ENCODE measurements around the gene ERI3.
"Not testable (repeated sequence)": the region's sequence is repeated elsewhere in the genome, so short reads cannot be mapped to it uniquely, and the experiment has no call there.

Gene ERI3

GRCh38 chr1:44217809-44218410 lies 137.1 kb downstream of the ERI3 start:
- DNase-seq (ENCODE audit: low read depth in 2 of 3, low spot score in 2 of 3) = peak; percentile 49 to 60 (median 57)

DNA sequence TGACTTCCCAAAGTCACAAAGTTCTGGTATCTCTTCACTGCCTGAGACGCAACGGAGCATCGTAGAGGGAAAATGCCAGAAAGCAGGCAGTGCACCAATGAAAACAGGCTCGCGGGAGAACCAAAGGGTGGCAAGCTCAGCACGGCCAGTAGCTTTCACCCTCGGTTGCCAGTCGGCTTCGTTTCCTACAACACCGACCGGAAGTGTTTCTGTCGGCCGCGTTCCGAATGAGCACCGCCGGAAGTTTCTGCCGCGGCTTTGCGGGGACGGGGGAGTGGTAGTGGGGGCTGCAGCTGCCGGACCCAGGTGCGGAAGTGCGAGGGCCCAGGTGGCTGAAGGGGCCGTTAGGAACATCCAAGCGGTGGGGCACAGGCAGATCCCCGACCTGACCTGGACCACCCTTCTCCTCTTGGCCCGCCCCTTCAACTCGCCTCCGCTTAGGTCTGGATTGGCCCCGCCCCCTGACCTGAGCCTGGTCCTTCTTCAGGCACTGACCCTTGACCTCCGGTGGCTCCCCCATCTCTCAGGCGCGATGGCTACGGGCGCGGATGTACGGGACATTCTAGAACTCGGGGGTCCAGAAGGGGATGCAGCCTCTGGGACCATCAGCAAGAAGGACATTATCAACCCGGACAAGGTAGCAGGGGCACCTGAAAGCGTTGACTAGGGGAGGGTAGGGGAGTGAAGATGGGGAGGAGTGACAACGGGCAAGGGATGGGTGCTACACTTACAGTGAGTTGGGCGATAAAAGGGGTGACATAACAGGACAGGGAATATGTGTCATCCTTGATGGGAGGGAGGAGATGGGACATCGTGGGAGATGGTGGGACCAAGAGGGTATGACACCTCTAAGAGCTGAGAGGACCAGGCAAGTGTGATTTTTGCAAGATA lies 141.6 kb downstream of the ERI3 start, which contains the start of gene DMAP1:
Gene DMAP1, plus strand, starts transcription at position 250 of the 891 bp plus-strand sequence. Its CDS starts 283 bp downstream, at position 533.
- DNase-seq (ENCODE audit: low read depth in 2 of 3, low spot score in 2 of 3) = peak; percentile 72 to 83 (median 76)

GRCh38 chr1:44212355-44213221 lies 142.5 kb downstream of the ERI3 start:
- DNase-seq (ENCODE audit: low read depth in 2 of 3, low spot score in 2 of 3) = no peak

DNA sequence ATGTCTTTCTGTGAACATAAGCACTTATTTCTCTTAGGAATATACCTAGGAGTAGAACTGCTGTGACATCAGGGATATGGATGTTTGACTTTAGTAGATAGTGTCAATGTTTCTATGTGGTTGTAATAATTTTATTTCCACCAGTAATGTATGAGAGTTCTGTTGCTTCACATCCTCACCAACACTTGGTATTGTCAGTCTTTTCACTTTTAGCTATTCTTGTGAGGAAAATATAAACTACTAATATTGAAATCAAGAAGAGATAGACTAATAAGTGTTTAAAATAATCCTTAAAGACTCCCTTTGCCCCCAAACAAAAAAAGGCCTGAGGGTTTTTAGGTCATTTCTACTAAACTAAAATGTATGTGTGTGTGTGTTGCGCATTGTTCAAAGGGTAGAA lies 144.5 kb downstream of the ERI3 start:
- no peak for DNase-seq (ENCODE audit: low read depth in 2 of 3, low spot score in 2 of 3)

DNA sequence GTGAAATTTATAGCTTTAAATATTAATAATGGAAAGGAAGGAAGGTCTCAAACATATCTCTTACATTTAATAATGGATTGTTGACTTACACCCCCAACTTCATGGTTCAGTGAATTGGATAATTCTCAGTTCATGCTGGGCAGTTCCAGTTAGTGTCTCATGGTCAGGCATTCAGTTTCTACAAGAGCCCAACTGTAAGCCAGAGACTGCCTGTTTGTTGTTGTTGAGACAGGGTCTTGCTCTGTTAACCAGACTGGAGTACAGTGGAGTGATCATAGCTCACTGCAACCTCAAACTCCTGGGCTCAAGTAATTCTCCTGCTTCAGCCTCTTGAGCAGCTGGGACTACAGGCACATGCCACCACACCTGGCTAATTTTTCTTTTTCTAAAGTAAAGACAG lies 146.8 kb downstream of the ERI3 start:
- DNase-seq (ENCODE audit: low read depth in 2 of 3, low spot score in 2 of 3) = no peak

DNA sequence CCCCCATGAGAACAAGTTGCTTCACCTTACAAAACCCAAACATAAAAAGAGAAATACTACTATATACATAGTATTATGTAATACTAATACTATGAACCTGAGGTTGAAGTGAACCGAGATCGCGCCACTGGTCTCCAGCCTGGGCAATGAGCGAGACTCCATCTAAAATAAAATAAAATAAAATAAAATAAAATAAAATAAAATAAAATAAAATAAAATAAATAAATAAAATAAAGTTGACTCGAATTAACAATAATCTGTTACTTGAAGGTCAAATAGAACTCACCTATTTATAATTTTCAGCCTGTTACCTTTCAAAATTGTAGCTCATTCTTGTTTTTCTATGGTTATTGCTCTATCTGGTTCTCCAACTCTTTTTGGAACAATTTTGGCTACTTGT lies 148.5 kb downstream of the ERI3 start:
- not testable (repeated sequence) for DNase-seq (ENCODE audit: low read depth in 2 of 3, low spot score in 2 of 3)

- no peak for DNase-seq (ENCODE audit: low read depth in 2 of 3, low spot score in 2 of 3)
These were observed 154.7 kb downstream of the ERI3 start for GRCh38 chr1:44200336-44200735.

- no peak for DNase-seq (ENCODE audit: low read depth in 2 of 3, low spot score in 2 of 3)
These were observed 180.4 kb downstream of the ERI3 start for GRCh38 chr1:44174630-44175029.
